Heart left ventricle (tissue), 13 donors: ENCODE results near the gene IL11.

Experiments
- CTCF ChIP-seq, 12 donors: fragments of 200-600 bp; sonication (generic) in 4 of 12; IDR thresholded peaks; one replicate each; pipeline versions ENCODE4 v1.5.0 to v1.8.0; 2018 to 2022; ENCODE audit warnings: antibody characterized with exemption in 12 of 12, mild to moderate bottlenecking in 5 of 12
- POLR2A ChIP-seq, 2 donors: fragments of 450-650 bp; IDR thresholded peaks; one replicate each; pipeline ENCODE4 v1.6.1; 2017; ENCODE audit warnings: antibody characterized with exemption in 2 of 2, mild to moderate bottlenecking in 2 of 2, moderate library complexity in 2 of 2
- donor health status: ischemic (EF 13 %, LVEDD 7.1; RV severe dilation, severe dysfunction).
- donor health status: DM: no; HTN: yes; CAD: no.
- donor health status: DM: no; HTN: no; CAD: no.
- donor health status: ischemic (EF 25% LVEDD 6.9; RV normal size, moderate dysfunction).
- donor health status: ischemic (EF 25% LVEDD 5.7; RV mildly dilated, moderate dysfunction).
- donor health status: ischemic (EF 35%, LVEDD 5.7; RV mildly dilated, moderate dysfunction).
- donor health status: nonischemic (EF 11% LVEDD 7.7; RV severe dilation, severe dysfunction).
- donor health status: DM: yes; HTN: yes; CAD: no.
- donor health status: PGD.
- donor health status: ischemic (EF 29% LVEDD 5.4; RV normal size, mild dysfunction).
- donor health status: nonischemic (EF 23%, LVEDD 6.1; RV moderate dilation, normal function).

GRCh38 chr19:55370305-55370988 is at the start of gene IL11:
- TF ChIP-seq CTCF (IDR thresholded peaks at IDR 0.05) (no peak), POLR2A (IDR thresholded peaks at IDR 0.05) (no peak)
